SW480 (cell line): ENCODE data around the gene TEAD1.
"Not testable (repeated sequence)": the region's sequence is repeated elsewhere in the genome, so short reads cannot be mapped to it uniquely, and the experiment has no call there.

Experiments
- DNase-seq: peaks from one replicate; pipeline ENCODE4 v3.0.0-alpha.2; 2016; ENCODE audit warnings: low spot score

The TEAD1 gene

DNA sequence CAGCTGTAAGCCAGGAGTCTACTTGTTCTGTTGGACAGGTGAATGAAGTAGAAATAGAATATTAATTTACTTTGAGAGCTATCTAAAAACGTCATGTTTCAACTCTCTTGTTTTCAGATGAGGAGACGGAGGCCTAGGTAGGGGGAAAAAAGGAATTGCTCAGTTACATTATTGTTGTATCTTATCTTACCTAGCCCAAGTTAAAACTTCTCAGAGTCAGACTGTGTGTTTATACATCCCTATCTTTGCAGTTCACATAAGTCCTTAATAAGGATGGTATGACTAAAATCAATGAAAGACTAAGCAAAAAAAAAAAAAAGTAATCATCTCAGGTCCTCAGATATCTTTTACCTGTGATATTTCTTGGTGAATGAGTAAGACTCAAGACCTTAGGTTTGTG, 62.8 kb downstream of the TEAD1 start:
- DNase-seq: no peak

DNA sequence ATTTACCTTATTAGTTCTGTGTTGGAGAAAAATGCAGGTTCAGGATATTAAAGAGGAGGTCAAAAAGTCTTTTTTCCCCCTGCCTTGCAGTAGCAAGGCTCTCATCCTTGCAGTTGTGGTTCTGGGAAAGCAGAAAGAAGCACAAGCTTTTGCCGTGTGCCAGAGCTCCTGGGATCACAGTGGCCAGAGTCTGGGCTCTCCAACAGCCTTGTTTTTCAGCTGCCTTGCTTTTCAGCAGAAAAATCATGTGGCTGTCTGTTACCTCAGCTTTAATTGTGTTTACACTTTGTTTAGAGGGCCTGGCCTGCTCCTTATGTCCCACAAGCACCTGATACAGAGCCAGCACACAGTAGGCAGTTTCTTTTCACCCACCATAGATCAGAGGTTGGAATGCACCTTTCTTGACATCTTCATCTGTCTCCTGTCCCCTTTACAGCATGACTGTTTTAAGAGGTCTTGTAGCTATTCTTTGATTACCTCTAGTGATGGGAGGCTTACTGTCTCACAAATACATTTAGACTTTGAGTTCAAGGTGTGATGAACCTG, 67.5 kb downstream of the TEAD1 start:
- DNase-seq: no peak

DNA sequence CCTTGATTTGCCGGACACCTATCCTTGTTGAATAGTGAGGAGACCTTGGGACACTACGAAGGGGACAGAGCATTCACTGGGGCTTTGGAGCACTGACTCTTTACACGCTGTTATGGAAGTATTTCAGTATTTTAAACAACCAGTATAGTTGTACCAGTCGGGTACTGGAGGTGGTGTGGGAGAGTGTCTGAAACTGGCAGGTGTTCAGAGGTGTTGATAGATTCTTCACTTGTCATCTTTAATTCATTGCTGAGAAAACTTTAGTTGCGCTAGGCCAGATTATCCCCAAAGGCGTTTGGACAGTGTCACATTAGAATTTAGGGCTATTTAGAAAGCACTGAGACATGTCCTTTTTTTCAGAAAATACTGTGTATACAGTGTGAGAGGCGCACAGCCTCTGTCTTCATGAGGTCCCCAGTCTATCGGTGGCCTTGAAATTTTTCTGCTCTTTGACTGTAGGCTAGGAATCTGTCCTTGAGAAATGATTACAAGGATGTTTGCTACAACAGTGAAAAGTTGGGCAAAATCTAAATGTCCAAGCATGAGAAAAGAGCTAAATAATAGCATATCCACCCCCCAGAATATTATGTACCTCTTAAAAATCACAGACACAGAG, 69.7 kb downstream of the TEAD1 start:
- DNase-seq: no peak

DNA sequence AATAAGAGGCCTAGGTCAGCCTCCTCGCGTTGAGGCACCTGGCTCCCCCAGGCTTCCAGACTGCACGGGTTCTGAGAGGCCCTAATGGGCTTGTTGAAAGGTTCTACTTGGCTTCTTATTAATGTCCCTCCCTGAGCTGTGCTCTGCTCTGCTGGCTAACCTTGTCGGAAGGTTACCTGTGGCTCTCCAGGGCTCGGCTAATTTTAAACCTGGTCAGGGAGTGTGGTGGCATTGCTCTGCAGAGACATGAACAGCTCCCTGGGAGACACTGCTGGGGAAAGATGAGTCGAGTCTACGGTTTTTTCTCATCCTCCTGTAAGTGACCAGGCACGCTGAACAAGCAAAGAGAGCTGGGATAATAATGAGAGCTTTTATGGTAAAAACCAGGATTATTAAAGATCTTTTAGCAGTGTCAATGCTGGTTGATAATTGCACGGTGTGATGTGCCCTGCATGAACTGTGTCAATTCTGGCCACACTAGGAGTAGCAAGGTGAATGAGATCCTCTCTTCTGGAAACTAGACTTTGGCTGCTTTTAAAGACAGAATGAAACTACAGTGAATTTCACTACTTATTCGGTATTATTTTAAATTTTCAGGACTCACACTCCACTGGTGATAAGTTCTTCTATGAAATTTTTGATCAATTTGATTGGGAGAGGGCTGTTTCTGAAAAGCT, 70.7 kb downstream of the TEAD1 start:
- no peak for DNase-seq

DNA sequence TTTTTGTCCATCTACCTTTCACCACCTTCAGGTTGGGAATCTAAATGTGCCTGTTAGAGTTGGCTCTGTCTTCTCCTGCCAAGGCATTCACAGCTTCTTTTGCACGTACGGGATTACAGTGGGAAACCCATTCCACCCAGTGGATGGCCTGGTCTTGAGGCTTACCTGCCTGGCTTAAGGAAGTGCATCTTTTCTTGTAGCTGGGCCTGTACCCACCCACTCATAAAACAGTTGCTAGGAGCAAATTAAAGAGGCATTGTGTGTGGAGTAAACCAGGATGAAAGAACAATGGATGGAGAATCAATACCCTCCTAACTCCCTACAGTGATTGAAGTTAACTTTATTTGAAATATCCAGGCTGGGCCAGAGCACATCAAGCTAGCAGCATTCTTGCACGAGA, 71.6 kb downstream of the TEAD1 start:
- no peak for DNase-seq

DNA sequence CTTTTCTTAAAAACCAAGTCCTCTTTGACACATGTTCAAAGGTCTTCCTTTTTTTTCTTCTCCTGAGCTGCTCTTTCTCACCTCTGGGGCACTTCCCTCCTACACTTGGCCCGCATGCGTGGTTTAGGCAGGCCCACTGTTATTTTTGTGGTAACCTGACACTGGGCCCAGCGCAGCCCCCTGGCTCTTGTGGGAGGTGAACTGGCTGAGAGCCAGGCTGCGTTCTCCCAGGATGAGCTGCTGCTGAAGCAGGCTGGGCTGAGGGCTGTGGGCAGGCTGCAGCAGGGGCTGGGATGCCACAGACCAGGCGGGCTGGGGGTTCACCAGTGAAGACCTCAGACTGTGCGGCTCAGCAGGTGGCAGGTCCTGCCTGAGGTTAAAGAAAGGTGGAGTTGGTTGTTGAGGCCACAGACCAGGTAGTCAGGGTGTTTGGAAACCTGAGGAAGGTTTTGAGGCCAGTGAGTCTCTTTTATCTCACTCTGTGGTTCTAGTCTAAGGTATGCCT, 72.4 kb downstream of the TEAD1 start:
- peak; percentile 91 for DNase-seq

DNA sequence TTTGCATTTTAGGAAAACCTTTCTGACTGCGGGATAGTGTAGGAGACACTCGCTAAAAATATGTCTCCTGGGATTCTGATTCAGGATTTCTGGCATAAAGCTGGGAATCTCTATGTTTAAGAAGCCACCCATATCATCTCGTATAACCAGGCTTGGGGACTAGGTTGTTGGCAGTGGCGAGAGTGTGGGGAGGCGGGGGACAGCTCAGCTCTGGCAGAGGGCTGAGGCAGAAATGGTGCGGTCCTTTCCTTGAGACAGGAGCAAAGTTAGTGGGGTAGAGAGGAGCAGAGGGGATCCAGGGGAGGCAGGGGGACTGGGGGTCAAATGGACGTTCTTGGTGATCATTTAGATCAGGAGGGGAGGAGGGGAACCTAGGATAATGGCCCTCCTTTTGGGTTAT, 74.3 kb downstream of the TEAD1 start:
- no peak for DNase-seq

DNA sequence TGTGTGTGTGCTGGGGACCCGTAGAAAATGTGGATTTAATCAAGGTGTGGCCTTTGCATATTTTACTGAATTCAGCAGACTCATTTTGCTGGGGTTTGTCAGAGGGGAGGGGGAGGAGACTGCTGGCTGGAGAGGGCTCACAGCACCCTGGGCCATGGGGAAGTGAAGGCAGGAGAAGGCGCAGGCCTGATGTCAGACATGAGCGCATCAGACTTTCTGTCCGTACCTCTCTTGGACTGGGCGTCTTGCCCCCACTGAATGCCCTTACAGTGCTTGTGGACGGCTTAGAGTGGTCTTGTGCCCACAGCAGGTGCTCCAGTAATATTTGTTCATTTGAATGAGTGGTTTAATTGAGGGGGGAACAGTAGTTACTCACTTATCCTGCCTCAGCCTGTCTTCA, 75.2 kb downstream of the TEAD1 start:
- no peak for DNase-seq

DNA sequence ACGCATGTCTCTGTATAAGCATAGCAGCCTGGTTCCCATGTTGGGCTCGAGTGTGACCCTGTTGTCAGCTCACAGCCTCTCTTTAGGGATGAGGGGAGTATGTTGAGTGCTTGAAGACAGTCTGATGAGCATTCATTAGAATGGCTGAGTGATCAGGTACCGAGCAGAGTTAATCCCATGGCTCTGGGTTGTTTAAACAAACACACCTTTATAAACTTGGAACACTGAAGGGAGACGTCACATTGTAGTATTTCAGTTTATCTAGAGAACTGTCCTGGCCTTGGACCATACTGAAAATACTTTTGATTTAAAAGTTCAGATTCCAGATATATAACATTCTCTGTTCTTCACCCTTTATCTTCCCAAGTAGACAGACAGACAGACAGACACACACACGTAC, 76.0 kb downstream of the TEAD1 start:
- no peak for DNase-seq

DNA sequence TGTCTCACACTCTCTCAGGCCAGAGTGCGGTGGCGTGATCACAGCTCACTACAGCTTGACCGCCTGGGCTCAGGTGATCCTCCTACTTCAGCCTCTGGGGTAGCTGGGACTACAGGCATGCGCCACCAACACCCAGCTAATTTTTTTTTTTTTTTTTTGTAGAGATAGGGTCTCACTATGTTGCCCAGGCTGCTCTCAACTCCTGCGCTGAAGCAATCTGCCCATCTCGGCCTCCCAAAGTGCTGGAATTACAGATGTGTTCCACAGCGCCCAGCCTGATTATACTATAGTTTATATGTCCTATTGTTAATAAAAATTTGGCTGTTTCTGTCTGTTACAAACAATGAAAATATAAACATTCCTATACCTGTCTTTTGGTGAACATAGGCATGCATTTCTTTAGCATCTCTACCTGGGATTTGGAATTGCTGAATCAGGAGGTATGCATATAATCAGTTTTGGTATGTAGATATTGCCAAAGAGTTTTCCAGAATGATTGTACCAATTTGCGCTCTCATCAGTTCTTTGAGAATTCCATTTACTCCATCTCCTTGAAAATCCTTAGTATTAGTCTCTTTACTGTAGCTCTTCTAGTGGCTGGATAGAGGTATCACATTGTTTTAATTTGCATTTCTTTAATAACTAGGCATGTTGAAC, 78.8 kb downstream of the TEAD1 start:
- no peak for DNase-seq

DNA sequence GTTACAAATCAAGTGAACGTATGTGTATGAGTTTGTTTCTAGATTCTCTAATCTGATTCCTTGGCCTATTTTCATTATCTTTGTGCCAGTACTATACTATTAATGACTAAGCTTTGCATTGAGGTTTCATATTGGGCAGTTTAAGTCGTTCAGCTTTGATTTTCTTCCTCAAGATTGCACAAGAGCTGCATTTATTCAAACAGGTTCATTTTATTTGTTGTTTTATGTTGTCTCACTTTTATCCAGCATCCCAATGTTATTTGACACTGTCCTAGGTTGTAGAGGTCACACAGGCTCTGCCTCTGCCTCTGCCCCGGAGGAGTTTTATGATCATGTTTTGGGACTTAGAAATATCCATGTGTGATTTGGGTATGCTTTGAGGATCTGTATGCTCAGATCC, 79.8 kb downstream of the TEAD1 start:
- no peak for DNase-seq

DNA sequence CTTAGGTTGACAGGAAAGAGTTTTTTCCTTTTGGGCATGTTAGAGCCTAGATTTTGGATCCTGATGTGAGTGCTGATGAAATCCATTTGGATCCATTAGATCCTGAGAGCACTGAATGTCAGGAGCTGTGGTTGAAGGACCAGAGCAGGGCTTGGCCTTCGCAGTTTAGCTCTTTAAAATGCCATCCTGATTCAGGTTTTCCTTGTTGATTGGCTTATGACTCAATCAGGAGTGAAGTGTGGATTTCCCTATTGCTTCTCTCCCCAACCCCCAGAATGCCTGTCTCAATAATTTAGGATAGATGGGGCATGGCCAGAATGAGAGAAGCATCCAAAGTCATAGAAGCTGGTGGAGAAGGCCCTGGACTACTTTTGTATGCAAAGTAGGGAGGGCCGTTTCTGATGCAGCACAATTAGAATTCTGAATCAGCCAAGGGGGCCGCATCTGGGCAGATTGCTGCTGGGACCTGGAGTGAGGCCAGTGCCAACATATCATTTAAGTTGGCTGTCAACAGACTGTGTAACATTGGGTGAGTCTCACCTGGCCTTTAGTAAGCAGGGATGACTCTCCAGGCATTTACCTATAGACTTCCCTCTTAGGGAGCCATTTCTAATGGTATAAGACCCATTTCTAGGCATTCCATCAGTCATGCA, 80.5 kb downstream of the TEAD1 start:
- no peak for DNase-seq

DNA sequence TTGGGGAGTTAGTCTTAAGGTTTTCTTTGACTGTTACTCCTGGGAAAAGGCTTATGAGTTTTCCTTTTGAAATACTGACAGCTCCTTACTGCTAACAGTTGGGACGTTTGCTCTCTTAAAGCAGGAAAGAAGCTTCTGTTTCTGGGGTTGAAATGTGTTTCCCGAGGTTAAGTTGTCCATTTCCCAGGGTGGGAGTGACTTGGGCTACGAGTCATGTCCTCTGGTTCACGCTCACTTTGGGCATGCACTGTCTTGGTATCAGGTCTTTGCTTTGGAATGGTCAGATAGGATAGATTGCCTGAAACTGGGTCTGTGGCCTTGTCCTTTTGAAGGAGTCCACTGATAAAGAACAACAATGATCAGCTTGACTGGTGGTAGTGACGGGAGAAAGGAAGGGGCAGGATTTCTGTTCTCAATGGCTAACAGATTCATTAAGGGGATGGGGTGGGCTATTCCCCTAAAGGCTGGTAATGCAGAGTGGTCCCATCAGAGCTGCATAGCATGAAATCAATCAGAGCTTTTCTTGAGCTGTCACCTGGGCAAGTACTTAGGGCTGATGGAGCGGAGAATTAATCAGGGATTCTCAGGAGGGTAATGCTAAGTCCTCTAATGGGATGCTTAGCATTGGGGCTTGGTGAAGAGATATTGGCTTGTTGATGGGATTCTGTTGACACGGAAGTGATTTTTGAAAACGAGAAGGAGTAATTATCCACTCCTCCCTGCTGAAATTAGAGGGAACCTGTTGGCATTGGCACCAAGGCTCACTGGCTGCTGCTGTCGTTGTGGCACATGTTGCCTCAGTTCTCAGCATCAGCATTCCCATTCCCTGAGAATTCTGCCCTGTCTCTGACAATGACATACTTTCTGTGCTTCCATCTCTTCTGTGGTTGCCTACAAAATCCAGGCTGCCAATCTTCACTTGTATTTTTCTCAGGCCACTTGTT, 81.6 kb downstream of the TEAD1 start:
- no peak for DNase-seq

DNA sequence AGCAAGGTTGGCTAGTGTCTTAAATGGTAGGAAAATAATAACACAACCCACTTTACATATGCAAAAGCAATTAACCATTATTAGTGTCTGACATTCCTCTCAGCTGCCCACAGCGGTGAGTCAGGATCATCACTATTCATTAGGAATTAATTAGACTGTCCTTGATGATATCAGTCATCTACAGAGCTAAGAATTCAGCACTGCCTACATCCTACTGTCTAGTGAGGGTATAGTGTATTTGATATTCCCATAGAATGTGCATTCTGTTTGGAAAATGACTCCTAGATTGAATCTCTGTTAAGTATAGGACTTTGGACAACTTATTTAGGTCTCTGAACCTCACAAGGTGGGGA, 82.2 kb downstream of the TEAD1 start:
- no peak for DNase-seq

DNA sequence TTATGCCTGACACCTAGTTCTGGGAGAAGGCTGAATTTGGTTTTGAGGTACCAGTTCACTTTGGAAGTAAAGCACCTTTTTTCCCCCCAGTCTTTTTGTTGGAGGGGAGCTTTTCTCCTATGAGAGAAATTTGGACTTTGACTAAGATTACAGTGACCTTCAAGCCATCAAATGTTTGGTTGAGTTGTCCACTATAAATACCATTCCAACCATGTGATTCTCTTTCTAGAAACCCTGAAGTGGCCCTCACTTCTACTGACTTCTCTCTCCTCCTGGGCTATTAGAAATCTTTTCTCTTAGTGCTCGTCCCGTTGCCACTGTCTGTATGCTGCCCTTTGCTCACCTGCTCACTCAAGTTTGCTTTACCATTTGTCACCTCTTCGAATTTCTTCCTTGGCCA, 82.6 kb downstream of the TEAD1 start:
- DNase-seq: no peak

DNA sequence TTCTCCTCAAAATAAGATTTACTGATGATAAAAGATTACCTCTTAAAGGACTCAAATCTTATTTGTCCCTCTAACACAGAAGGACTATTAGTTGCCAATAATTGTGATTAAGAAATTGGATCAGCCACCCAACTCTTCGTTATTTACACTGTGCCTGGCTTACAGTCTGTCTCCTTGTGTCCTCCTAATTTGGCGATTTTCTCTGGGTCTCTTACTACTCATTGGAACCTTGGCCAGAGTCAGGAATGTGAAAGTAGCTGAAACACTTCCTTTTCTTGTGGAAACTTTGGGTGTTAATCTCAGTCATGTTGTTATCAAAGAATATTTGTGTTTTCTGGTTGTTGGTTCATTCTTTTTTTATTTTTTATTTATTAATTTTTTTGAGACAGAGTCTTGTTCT, 83.2 kb downstream of the TEAD1 start:
- no peak for DNase-seq

DNA sequence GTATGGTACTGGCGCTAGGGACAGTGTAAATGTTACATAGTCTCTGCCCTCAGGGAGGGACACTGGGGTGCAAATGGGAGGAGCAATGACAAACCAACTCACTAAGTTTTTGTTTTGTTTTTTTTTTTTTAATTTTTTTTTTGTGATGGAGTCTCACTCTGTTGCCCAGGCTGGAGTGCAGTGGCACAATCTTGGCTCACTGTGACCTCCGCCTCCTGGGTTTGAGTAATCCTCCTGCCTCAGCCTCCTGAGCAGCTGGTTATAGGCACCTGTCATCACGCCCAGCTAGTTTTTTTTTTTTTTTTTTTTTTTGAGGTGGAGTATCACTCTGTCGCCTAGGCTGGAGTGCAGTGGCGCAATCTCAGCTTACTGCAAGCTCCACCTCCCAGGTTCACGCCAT, 83.9 kb downstream of the TEAD1 start:
- not testable (repeated sequence) for DNase-seq

DNA sequence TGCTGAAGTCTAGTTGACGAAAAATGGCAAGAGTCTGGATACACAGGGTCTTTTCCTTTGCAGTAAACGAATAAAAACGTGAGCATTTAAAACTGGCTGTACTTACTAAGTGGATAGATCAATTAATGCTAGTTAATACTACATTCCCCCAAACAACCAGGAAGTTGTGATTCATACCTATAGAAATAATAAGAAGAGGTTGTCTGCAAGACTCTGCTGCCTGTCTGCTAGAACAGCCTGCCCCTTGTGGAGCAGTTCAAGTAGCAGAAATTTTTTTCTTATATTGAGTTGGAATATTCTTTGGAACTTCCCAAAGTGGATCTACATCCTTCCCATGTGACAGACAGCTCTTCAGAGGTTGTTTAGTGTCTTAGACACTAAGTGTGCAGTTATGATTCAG, 86.8 kb downstream of the TEAD1 start:
- peak; percentile 44 for DNase-seq

DNA sequence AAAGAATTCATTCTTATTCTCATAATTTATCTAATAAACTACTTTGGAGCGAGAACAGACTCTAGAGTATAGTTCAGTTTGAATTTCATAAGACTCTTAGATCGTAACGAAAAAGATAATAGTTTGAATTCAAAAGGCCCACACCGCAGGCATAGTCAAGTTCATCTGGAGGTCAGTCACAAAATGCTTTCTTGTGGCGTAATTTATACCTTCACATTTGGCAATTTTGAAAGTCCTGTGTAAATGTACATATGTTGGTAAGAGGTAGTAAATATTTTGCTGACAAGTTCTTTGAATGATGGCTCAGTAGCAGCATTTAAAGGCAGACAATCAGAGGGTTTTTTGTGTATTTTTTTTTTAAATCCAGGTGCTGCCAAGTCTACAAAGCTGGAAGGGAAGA, 88.1 kb downstream of the TEAD1 start:
- peak; percentile 30 for DNase-seq

DNA sequence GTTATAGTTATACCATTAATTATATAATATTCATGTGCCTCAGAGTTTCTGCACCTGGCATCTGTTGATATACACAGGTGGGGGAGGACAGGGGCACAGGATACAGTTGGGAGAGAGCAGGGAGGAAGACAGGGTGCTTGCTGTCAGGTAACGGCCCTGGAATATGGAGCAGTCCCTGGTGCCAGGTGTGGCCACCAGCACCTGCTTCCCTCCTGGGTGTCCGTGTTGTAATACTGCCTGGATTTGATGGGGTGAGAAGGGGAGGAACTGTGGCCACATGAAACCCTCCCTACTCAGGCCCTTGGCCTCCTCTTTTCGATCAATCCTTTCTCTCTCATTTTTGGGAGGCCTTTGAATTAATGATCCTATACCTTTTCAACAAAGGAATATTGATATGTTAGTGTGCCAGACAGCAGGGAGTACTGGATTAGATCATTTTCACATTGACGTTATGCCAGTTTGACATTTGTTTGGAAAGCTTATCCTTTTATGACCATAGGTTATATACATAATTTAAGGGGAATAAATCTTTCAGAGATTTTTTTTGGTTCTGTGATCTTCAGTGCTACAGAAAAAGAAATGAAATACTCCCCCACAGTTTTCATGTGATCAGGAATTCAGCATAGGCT, 88.6 kb downstream of the TEAD1 start:
- peak; percentile 62 for DNase-seq
